Left renal pelvis (tissue), 4 donors: ENCODE measurements around the gene ATG7. TPM values are rescaled to one million over a fixed set of nuclear protein-coding genes. Genes with fewer than 3 reads are reported as not detected.
A peak's percentile ranks its signal among the peaks of the same experiment; 100 is the strongest.
"Not testable (repeated sequence)": the region's sequence is repeated elsewhere in the genome, so short reads cannot be mapped to it uniquely, and the experiment has no call there.

ENCODE experiments used
- DNase-seq, 4 donors: peaks; one replicate each; pipeline ENCODE4 v3.0.0-alpha.2; 2013; ENCODE audit warnings: low read depth in 4 of 4, low spot score in 3 of 4
- polyA plus RNA-seq, 4 donors: library from polyadenylated mRNA; unstranded; fragments of 120-200 nt; gene quantifications; one replicate each; pipeline ENCODE4 v1.2.1, GENCODE V29; 2013; ENCODE audit not compliant: insufficient read length in 4 of 4

ATG7 gene
- polyA plus RNA-seq, 4 donors, result 23.5 to 26.3 (median 25.4) TPM

DNA sequence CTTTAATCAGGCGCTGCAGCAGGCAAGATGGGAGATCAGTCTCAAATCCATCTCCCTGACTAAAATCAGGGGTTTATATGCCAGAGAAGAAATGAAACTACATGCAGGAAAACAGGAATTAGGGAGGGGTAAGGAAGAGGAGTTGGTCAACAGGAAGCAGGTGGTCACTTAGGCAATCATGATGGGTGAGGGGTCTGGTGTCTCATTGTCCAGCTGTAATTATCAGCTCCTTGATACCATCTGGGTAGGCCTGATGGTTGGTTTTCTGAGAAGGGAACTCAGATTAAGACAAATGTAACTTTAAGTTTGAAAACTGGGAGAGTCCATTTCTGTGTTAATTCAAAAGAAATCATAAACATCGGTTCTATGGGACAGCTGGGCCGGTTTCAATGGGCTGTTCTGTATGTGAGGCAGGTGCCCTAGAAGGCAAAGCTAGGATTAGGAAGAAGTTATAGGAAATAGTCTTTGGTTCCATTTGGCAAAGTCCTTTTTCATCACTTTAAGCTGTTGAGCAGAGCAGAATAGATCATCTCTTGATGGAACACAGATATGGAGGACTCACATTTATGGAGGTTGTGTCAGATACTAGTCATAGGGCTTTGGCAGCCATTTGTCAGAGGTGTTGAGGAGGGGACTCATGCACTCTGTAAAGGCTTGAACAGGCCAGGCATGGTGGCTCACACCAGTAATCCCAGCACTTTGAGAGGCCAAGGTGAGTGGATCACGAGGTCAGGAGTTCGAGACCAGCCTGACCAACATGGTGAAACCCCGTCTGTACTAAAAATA is 222.1 kb downstream of the ATG7 start:
- DNase-seq, result no peak

DNA sequence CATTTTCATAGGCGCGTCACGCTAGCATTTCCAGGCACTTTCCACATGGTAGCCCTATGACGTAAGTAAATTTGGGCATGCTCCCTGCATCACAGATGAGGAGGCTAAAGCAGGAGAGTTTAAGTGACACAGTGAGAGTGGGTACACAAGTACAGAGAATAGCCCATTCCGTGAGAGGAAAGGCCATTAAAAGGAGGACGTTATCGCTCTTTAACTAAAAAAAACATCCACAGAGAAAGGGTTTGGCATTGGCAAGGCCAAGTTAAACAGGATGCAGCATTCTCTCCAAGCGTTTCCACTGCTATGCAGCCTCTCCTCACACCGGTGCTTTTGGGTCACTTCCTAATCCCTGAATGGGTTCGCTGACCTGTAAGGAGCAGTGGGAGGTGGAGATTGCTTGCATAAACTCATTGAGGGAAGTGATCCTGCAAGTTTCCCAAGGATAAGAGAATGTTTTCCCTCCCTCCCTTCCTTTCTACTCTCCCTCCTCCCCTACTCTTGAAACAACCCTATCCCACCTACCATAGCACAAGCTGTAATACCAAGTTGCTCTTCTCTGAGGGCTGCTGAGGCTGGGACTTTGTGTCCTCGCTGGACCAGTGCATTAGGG is 223.9 kb downstream of the ATG7 start:
- peak in 1 of 4 donors; percentile 44 for DNase-seq

DNA sequence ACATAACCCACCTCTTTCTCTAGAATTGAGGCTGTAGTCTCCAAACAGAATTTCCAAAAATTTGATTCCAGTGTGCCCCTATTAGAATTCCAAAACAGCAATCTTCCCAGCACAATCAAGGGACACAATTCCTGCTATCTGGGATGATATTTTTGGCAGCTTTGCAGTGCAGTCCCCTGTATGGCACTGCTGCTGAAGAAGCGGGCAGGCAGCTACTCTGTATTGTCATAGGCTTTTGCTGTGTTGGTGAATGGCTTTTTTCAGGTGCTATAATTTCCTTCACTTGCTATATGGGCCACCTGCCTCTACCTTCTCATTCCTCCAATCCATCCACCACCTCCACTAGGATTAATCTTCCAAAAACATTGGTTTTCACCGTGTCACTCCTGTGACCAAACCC is 226.0 kb downstream of the ATG7 start:
- no peak for DNase-seq

DNA sequence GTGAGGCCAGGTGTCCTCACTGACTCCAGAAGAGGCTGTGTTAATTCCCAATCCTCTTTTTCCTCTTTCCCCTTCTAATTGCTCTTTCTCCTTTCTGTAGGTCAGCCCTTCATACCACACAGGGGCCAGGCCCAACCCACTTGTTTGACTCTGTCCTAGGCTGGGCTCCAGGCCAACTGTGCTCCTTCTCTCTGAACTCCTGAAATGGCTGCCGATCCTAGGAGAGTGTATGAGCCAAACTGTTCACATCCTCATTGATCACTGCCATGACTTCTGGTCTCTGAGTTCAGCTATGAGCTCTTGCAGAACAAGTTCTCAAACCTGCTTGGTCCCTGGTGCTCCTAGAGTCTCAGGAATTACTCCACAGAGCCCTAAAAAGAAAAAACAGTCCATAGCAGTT is 226.4 kb downstream of the ATG7 start:
- DNase-seq, result no peak

- no peak for DNase-seq
Observed at GRCh38 chr3:11499144-11499543, 226.9 kb downstream of the ATG7 start.

- DNase-seq, result not testable (repeated sequence)
Observed at GRCh38 chr3:11502413-11502812, 230.2 kb downstream of the ATG7 start.

DNA sequence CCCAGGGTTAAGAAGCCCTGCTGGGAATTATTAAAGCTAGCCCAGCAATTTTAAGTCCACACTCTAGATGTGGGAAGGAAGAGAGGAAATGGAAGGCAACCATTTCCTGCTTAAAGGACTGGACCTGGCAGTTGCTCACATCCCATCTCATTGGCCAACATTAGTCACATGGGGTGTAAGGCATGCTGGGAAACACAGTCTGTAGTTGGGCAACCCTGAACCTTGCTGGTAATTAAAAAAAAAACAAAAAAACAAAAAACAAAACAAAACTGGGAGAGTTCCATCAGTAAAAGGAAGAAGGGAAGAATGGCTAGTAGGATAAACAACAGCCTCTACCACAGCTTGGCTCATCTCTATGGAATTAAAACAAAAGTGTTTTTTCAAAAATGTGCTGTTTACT is 235.5 kb downstream of the ATG7 start:
- no peak for DNase-seq

GRCh38 chr3:11508346-11509172 is 236.4 kb downstream of the ATG7 start:
- DNase-seq, result no peak

GRCh38 chr3:11509173-11510000 is 237.2 kb downstream of the ATG7 start:
- no peak for DNase-seq

DNA sequence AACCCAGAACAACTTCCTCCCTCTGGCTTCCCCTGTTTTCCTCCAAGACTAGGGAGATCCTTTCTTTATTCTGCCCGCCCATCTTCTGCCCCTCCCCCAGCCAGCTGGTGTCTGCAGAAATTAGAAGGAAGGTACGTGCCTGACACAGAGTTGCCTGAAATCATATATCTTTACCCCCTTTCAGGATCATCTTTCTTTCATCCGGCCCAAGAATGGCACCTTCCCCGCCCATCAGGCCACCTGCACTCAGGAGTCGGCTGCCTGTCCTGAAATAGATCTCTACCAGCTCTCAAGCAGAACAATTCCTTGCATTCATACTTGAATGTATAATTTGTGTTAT is 237.8 kb downstream of the ATG7 start:
- no peak for DNase-seq

DNA sequence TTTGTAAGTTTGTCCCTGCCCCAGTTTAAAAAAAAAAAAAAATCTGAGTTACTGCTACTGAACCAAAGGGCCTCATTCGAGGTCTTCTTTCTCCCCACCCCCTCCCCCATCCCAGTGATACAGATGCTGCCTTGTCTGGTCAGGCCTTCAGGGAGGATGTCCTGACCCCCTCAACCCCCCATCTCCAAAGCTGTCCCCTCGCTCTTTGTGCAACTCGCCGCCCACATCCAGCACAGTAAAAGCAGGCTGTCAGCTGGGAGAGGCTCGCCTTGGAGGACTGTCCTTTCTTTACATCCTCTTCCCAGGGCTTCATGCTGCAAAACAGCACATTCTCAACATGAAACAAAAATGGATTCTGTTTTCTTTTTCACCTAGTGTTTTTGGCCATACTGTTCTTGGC is 238.2 kb downstream of the ATG7 start:
- DNase-seq, result no peak

- not testable (repeated sequence) for DNase-seq
Observed at GRCh38 chr3:11511606-11512005, 239.4 kb downstream of the ATG7 start.

DNA sequence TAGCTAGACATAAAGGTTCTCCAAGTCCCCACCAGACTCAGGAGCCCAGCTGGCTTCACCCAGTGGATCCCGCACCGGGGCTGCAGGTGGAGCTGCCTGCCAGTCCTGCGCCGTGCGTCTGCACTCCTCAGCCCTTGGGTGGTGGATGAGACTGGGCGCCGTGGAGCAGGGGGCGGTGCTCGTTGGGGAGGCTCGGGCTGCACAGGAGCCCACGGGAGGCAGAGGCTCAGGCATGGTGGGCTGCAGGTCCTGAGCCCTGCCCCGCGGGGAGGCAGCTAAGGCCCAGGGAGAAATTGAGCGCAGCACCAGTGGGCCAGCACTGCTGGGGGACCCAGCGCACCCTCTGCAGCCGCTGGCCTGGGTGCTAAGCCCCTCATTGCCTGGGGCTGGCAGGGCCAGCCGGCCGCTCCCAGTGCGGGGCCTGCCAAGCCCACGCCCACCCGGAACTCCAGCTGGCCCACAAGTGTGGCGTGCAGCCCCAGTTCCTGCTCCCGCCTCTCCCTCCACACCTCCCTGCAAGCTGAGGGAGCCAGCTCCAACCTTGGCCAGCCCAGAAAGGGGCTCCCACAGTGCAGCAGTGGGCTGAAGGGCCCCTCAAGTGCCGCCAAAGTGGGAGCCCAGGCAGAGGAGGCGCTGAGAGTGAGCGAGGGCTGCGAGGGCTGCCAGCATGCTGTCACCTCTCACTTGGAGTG is 241.1 kb downstream of the ATG7 start:
- not testable (repeated sequence) for DNase-seq

- no peak for DNase-seq
Observed at GRCh38 chr3:11513817-11514135, 241.6 kb downstream of the ATG7 start.

GRCh38 chr3:11514191-11514821 is 242.1 kb downstream of the ATG7 start:
- DNase-seq, result no peak

DNA sequence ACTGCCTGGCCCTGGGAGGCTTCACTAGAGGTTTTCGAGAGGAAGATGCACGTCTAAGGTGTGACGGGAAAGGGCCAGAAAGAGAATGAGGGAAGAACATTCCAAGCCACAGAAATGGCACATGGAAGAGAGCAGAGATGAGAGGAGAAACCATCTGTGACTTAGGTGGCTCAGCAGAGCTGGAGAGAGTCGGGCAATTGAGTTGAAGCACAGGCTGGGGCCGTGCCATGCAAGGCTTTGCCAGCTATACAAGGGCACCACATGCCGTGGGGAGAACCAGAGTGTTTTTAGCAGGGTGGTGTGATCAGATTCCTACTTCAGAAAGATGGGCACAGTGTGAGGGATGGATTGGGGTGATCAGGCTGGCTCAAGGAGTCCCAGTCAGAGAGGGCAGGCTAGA is 245.4 kb downstream of the ATG7 start:
- no peak for DNase-seq

GRCh38 chr3:11521167-11521566 is 249.0 kb downstream of the ATG7 start:
- no peak for DNase-seq

DNA sequence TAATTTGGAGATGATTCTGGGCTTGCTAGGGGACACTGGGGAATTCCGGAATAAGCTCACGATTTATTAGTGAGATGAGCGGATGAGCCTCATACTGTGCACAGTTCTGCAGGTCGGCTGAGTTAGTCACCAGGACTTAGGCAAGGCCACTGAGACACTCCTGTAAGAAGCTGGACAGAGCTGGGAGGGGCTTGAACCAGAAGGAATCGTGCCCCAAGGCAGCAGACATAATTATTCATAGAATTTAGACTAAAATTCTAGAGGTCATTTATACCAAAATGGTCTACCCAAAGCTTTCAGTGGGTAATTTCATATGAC is 250.2 kb downstream of the ATG7 start:
- no peak for DNase-seq

GRCh38 chr3:11522953-11523571 is 250.9 kb downstream of the ATG7 start:
- no peak for DNase-seq
